HEK293 (cell line): Measurements from ENCODE around the gene FAM210B.

Experiments
- KLF10 ChIP-seq: fragments of 450-650 bp; IDR thresholded peaks from 2 replicates; pipeline ENCODE4 v1.5.1; 2018; ENCODE audit warnings: missing biosample characterization, mild to moderate bottlenecking, missing genetic modification characterization
- ZEB2 ChIP-seq: fragments of 450-650 bp; formaldehyde crosslinking; IDR thresholded peaks from 2 replicates; pipeline ENCODE4 v1.5.1; 2016; ENCODE audit warnings: missing biosample characterization, missing genetic modification characterization
- ZNF10 ChIP-seq: fragments of 450-650 bp; formaldehyde crosslinking; IDR thresholded peaks from 2 replicates; pipeline ENCODE4 v1.5.1; 2017; ENCODE audit warnings: missing biosample characterization, missing genetic modification characterization
- ZNF121 ChIP-seq: fragments of 450-650 bp; formaldehyde crosslinking; IDR thresholded peaks from 2 replicates; pipeline ENCODE4 v1.5.1; 2016; ENCODE audit warnings: missing biosample characterization, missing genetic modification characterization
- ZNF146 ChIP-seq: fragments of 450-650 bp; formaldehyde crosslinking; IDR thresholded peaks from 2 replicates; pipeline ENCODE4 v1.5.1; 2016; ENCODE audit warnings: missing biosample characterization, missing genetic modification characterization
- ZNF521 ChIP-seq: fragments of 450-650 bp; formaldehyde crosslinking; IDR thresholded peaks from 2 replicates; pipeline ENCODE4 v1.5.1; 2017; ENCODE audit warnings: missing biosample characterization, mild to moderate bottlenecking, missing genetic modification characterization
- TF ChIP-seq, protein P1 (sequence below): fragments of 450-650 bp; formaldehyde crosslinking; IDR thresholded peaks from 2 replicates; pipeline ENCODE4 v1.5.1; 2016; ENCODE audit warnings: missing biosample characterization, missing genetic modification characterization

GRCh38 chr20:56373942-56374341 lies 15.2 kb downstream of the FAM210B start:
- TF ChIP-seq, protein P1, sequence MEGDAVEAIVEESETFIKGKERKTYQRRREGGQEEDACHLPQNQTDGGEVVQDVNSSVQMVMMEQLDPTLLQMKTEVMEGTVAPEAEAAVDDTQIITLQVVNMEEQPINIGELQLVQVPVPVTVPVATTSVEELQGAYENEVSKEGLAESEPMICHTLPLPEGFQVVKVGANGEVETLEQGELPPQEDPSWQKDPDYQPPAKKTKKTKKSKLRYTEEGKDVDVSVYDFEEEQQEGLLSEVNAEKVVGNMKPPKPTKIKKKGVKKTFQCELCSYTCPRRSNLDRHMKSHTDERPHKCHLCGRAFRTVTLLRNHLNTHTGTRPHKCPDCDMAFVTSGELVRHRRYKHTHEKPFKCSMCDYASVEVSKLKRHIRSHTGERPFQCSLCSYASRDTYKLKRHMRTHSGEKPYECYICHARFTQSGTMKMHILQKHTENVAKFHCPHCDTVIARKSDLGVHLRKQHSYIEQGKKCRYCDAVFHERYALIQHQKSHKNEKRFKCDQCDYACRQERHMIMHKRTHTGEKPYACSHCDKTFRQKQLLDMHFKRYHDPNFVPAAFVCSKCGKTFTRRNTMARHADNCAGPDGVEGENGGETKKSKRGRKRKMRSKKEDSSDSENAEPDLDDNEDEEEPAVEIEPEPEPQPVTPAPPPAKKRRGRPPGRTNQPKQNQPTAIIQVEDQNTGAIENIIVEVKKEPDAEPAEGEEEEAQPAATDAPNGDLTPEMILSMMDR (tag by site-specific recombination), result no peak
- TF ChIP-seq ZNF521 (tag by site-specific recombination) (no peak), ZEB2 (tag by site-specific recombination) (no peak), ZNF121 (tag by site-specific recombination) (no peak), ZNF10 (no peak), ZNF146 (tag by site-specific recombination) (no peak), KLF10 (tag by site-specific recombination) (no peak)
